Upper lobe of left lung (tissue), 4 donors: ENCODE measurements around the gene ZNF860.

ENCODE experiments used
- CTCF ChIP-seq, 6 experiments: fragments of 450-650 bp in 4 of 6; fragments of 200-600 bp in 2 of 6; sonication (generic) in 2 of 6; IDR thresholded peaks; one replicate each; pipeline ENCODE4 v1.5.1; 2016 to 2019; ENCODE audit warnings: antibody characterized with exemption in 6 of 6
- EP300 ChIP-seq, 4 donors: sonication (generic); formaldehyde crosslinking; IDR thresholded peaks; one replicate each; pipeline ENCODE4 v1.5.1; 2017; ENCODE audit warnings: antibody characterized with exemption in 4 of 4, control low read depth in 2 of 4
- POLR2A ChIP-seq, 4 donors: fragments of 450-650 bp; IDR thresholded peaks; one replicate each; pipeline ENCODE4 v1.5.1; 2016 to 2017; ENCODE audit warnings: antibody characterized with exemption in 4 of 4, mild to moderate bottlenecking in 2 of 4
- POLR2AphosphoS5 ChIP-seq, 2 donors: sonication (generic); formaldehyde crosslinking; IDR thresholded peaks; one replicate each; pipeline ENCODE4 v1.5.1; 2017; ENCODE audit warnings: antibody characterized with exemption in 2 of 2

DNA sequence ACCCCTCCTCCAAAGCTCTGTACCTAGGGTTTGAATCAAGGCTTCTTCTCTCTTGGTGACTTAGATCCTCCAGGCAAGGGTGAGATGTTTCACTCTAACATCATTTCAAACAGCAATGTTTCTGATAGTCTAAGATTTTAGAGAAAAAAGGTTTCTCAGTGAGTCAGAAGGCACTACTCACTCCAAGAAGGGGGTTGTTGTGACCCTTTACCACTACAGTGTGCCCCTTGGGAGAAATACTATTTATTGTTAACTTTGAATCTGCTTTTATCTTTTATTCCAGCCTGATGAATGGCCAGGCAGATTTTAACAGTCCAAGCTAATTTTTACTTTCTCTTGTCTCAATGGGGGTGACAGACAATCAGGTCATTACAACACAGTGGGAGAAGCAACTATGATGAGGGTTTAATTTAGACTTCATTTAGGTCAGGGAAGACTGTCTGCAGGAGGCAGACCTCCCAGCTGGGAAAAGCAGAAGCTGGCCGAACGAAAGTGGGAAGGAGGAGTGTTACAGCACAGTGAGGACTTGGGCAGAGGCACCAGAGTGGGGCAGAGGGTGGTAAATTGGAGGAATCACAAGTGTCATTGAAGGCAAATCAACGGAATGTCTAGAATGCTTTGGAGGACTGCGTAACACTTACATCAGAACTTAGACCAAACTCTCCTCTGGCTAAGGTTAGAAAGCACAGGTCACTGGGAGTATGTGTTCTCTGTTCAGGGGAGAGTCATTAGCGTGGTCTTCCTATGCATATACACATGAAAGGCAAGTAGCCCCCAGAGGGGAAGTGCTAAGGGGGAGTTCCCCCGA, 21.2 kb downstream of the ZNF860 start:
- TF ChIP-seq CTCF (IDR thresholded peaks at IDR 0.05): no peak
- TF ChIP-seq EP300 (IDR thresholded peaks at IDR 0.05): no peak
- TF ChIP-seq POLR2A (IDR thresholded peaks at IDR 0.05): no peak
- no peak for TF ChIP-seq POLR2AphosphoS5 (IDR thresholded peaks at IDR 0.05)
